Vagina (tissue), 2 donors: ENCODE measurements around the gene TRPV6. TPM values are rescaled to one million over a fixed set of nuclear protein-coding genes. Genes with fewer than 3 reads are reported as not detected.
A peak's percentile ranks its signal among the peaks of the same experiment; 100 is the strongest.

Experiments used
- DNase-seq, 2 donors: peaks; one replicate each; pipeline ENCODE4 v3.0.0-alpha.2; 2017; ENCODE audit errors: extremely low spot score in 2 of 2
- H3K27ac ChIP-seq: fragments of 200-600 bp; sonication (generic); one replicate; pipeline ENCODE4 v1.5.1; 2019
- H3K27me3 ChIP-seq: fragments of 200-600 bp; sonication (generic); one replicate; pipeline ENCODE4 v1.5.1; 2019
- H3K36me3 ChIP-seq, 2 donors: fragments of 200-600 bp; sonication (generic); one replicate each; pipeline ENCODE4 v1.5.1; 2017 to 2019
- H3K4me1 ChIP-seq: fragments of 200-600 bp; sonication (generic); one replicate; pipeline ENCODE4 v1.5.1; 2019
- H3K4me3 ChIP-seq, 2 donors: fragments of 200-600 bp; sonication (generic); 1 replicate in 1 of 2; 2 replicates in 1 of 2; pipeline ENCODE4 v1.5.1; 2016 to 2019
- H3K9me3 ChIP-seq: fragments of 200-600 bp; sonication (generic); one replicate; pipeline ENCODE4 v1.5.1; 2019
- CTCF ChIP-seq, 3 experiments: fragments of 450-650 bp in 2 of 3; fragments of 200-600 bp in 1 of 3; sonication (generic) in 1 of 3; IDR thresholded peaks; one replicate each; pipeline ENCODE4 v1.5.1; 2017 to 2019; ENCODE audit warnings: antibody characterized with exemption in 3 of 3, mild to moderate bottlenecking in 2 of 3, moderate library complexity in 2 of 3
- POLR2A ChIP-seq, 2 donors: fragments of 450-650 bp; IDR thresholded peaks; one replicate each; pipeline ENCODE4 v1.6.1; 2017; ENCODE audit warnings: antibody characterized with exemption in 2 of 2, mild to moderate bottlenecking in 2 of 2, moderate library complexity in 2 of 2
- POLR2AphosphoS5 ChIP-seq, 2 donors: sonication (generic); formaldehyde crosslinking; IDR thresholded peaks; one replicate each; pipeline ENCODE4 v1.9.0; 2017; ENCODE audit warnings: antibody characterized with exemption in 2 of 2, mild to moderate bottlenecking in 2 of 2, low read depth in 1 of 2; ENCODE audit not compliant: insufficient read depth in 1 of 2
- intact Hi-C: fragments of 100-400 bp; cut with DNase I; formaldehyde crosslinking; loops from one replicate; pipeline ENCODE4 v1.15.1; 2023
- total RNA-seq: library from RNA; depleted of rRNA; stranded (reverse); fragments of >200 nt; gene quantifications from one replicate; pipeline ENCODE4 v1.2.3, GENCODE V29; 2016

TRPV6 gene
- total RNA-seq, 1 donor from 2014 or later: 7.9 TPM

GRCh38 chr7:142932386-142933091, 47.0 kb upstream of the TRPV6 start:
- no peaks in the 10 kb centered on the region for H3K27me3 ChIP-seq
- H3K4me1 ChIP-seq: no peaks in the 10 kb centered on the region
- no peak overlapping the region for H3K4me3 ChIP-seq
- no peak overlapping the region for H3K27ac ChIP-seq
- intact Hi-C loops: no loop called here
- DNase-seq: peak in 1 of 2 donors; percentile 40
- no peaks in the 10 kb centered on the region for H3K36me3 ChIP-seq
- no peaks in the 10 kb centered on the region for H3K9me3 ChIP-seq
- TF ChIP-seq POLR2AphosphoS5 (IDR thresholded peaks at IDR 0.05; ENCODE audit: insufficient read depth in 1 of 2, low read depth in 1 of 2) (no peak), POLR2A (IDR thresholded peaks at IDR 0.05) (no peak), CTCF (IDR thresholded peaks at IDR 0.05) (no peak)

GRCh38 chr7:142930126-142930730, 44.7 kb upstream of the TRPV6 start:
- peak in 1 of 2 donors; percentile 70 for DNase-seq
- TF ChIP-seq POLR2A (IDR thresholded peaks at IDR 0.05) (no peak), POLR2AphosphoS5 (IDR thresholded peaks at IDR 0.05; ENCODE audit: insufficient read depth in 1 of 2, low read depth in 1 of 2) (no peak), CTCF (IDR thresholded peaks at IDR 0.05) (no peak)
- H3K36me3 ChIP-seq: no peaks in the 10 kb centered on the region
- intact Hi-C loops: no loop called here
- H3K27ac ChIP-seq: no peak overlapping the region
- H3K27me3 ChIP-seq: no peaks in the 10 kb centered on the region
- H3K9me3 ChIP-seq: no peaks in the 10 kb centered on the region
- no peak overlapping the region for H3K4me3 ChIP-seq
- H3K4me1 ChIP-seq: no peaks in the 10 kb centered on the region

- Histone ChIP-seq H3K36me3 (no peaks in the 10 kb centered on the region), H3K27me3 (no peaks in the 10 kb centered on the region), H3K9me3 (no peaks in the 10 kb centered on the region), H3K4me1 (no peaks in the 10 kb centered on the region), H3K27ac (no peak overlapping the region), H3K4me3 (no peak overlapping the region)
- TF ChIP-seq CTCF (IDR thresholded peaks at IDR 0.05): no peak
- TF ChIP-seq POLR2A (IDR thresholded peaks at IDR 0.05): no peak
- TF ChIP-seq POLR2AphosphoS5 (IDR thresholded peaks at IDR 0.05; ENCODE audit: insufficient read depth in 1 of 2, low read depth in 1 of 2): no peak
- intact Hi-C loops: no loop called here
- DNase-seq: peak; percentile 55 to 64
These were observed 42.4 kb upstream of the TRPV6 start for GRCh38 chr7:142927949-142928348.

GRCh38 chr7:142927085-142927745, 41.7 kb upstream of the TRPV6 start:
- H3K27me3 ChIP-seq: no peaks in the 10 kb centered on the region
- H3K4me1 ChIP-seq: no peaks in the 10 kb centered on the region
- H3K4me3 ChIP-seq: no peak overlapping the region
- no peak for DNase-seq
- no peaks in the 10 kb centered on the region for H3K36me3 ChIP-seq
- no peaks in the 10 kb centered on the region for H3K9me3 ChIP-seq
- intact Hi-C loops: no loop called here
- TF ChIP-seq CTCF (IDR thresholded peaks at IDR 0.05): no peak
- no peak for TF ChIP-seq POLR2A (IDR thresholded peaks at IDR 0.05)
- H3K27ac ChIP-seq: no peak overlapping the region

- Histone ChIP-seq H3K27me3 (no peaks in the 10 kb centered on the region), H3K4me3 (no peak overlapping the region), H3K4me1 (no peaks in the 10 kb centered on the region), H3K9me3 (no peaks in the 10 kb centered on the region), H3K36me3 (no peaks in the 10 kb centered on the region), H3K27ac (no peak overlapping the region)
- intact Hi-C loops: no loop called here
- no peak for TF ChIP-seq POLR2AphosphoS5 (IDR thresholded peaks at IDR 0.05; ENCODE audit: insufficient read depth in 1 of 2, low read depth in 1 of 2)
- TF ChIP-seq CTCF (IDR thresholded peaks at IDR 0.05): no peak
- no peak for TF ChIP-seq POLR2A (IDR thresholded peaks at IDR 0.05)
- DNase-seq: peak; percentile 49 to 77
These were observed 39.9 kb upstream of the TRPV6 start for GRCh38 chr7:142925413-142925812.
